Neural cell (in vitro differentiated cells): ENCODE results near the gene CBFA2T2. TPM values are rescaled to one million over a fixed set of nuclear protein-coding genes. Genes with fewer than 3 reads are reported as not detected.

Experiments used
- H2AFZ ChIP-seq: fragments of 200-600, 300-800 bp; sonication (generic), shearing (Covaris generic); 2 replicates; pipeline ENCODE4 v1.6.0; 2014; ENCODE audit warnings: low read depth, mild to moderate bottlenecking, antibody characterized with exemption, low read length, moderate library complexity
- H3F3A ChIP-seq: fragments of 200-600 bp; shearing (Covaris generic); 2 replicates; pipeline ENCODE4 v1.6.1; 2016; ENCODE audit warnings: mild to moderate bottlenecking, moderate library complexity, mixed read lengths, antibody characterized with exemption, low read length; ENCODE audit not compliant: insufficient read depth, poor library complexity, severe bottlenecking
- H3K27ac ChIP-seq: fragments of 200-600, 300-800 bp; sonication (generic), shearing (Covaris generic); 2 replicates; pipeline ENCODE4 v1.5.1; 2014; ENCODE audit warnings: mild to moderate bottlenecking, low read length, moderate library complexity
- H3K27me3 ChIP-seq: fragments of 300-800, 200-600 bp; sonication (generic), shearing (Covaris generic); 2 replicates; pipeline ENCODE4 v1.6.0; 2014; ENCODE audit warnings: mild to moderate bottlenecking, low read depth, low read length, moderate library complexity; ENCODE audit not compliant: insufficient read depth
- H3K36me3 ChIP-seq: fragments of 300-800, 200-600 bp; sonication (generic), shearing (Covaris generic); 2 replicates; pipeline ENCODE4 v1.5.1; 2014; ENCODE audit warnings: mild to moderate bottlenecking, antibody characterized with exemption, low read length, moderate library complexity; ENCODE audit not compliant: insufficient read depth
- H3K4me2 ChIP-seq: fragments of 300-800, 200-600 bp; sonication (generic), shearing (Covaris generic); 2 replicates; pipeline ENCODE4 v1.6.0; 2014; ENCODE audit warnings: mild to moderate bottlenecking, low read length
- H3K4me3 ChIP-seq: fragments of 300-800, 200-600 bp; sonication (generic), shearing (Covaris generic); 2 replicates; pipeline ENCODE4 v1.5.1; 2014; ENCODE audit warnings: mild to moderate bottlenecking, low read length, moderate library complexity
- H3K79me2 ChIP-seq: fragments of 200-600 bp; shearing (Covaris generic); replicated peaks from 2 replicates; pipeline ENCODE4 v1.6.0; 2014; ENCODE audit warnings: mild to moderate bottlenecking, low read length, moderate library complexity; ENCODE audit not compliant: insufficient read depth
- H3K9ac ChIP-seq: fragments of 300-800, 200-600 bp; sonication (generic), shearing (Covaris generic); 2 replicates; pipeline ENCODE4 v1.6.1; 2016; ENCODE audit warnings: mild to moderate bottlenecking, low read length, mixed read lengths
- H3K9me2 ChIP-seq: fragments of 200-600 bp; shearing (Covaris generic); 2 replicates; pipeline ENCODE4 v1.6.1; 2016; ENCODE audit warnings: mild to moderate bottlenecking, low read length, mixed read lengths; ENCODE audit not compliant: insufficient read depth
- H3K9me3 ChIP-seq: fragments of 200-600, 300-800 bp; sonication (generic), shearing (Covaris generic); 2 replicates; pipeline ENCODE4 v1.6.1; 2016; ENCODE audit warnings: mild to moderate bottlenecking, mixed run types, low read length, moderate library complexity, mixed read lengths
- H4K20me1 ChIP-seq: fragments of 200-600 bp; shearing (Covaris generic); 2 replicates; pipeline ENCODE4 v1.6.1; 2016; ENCODE audit warnings: mild to moderate bottlenecking, mixed run types; ENCODE audit not compliant: insufficient read depth
- EP300 ChIP-seq: fragments of 450-650 bp; conservative IDR thresholded peaks from 2 replicates; pipeline ENCODE4 v1.6.1; 2014; ENCODE audit warnings: antibody characterized with exemption, mild to moderate bottlenecking, moderate library complexity; ENCODE audit not compliant: poor library complexity, severe bottlenecking
- EZH2 ChIP-seq: fragments of 200-600, 300-800 bp; shearing (Covaris generic), sonication (generic); IDR thresholded peaks from 2 replicates; pipeline ENCODE4 v1.6.1; 2014; ENCODE audit warnings: antibody characterized with exemption, low read length, borderline replicate concordance, mild to moderate bottlenecking; ENCODE audit not compliant: insufficient read depth, poor library complexity, severe bottlenecking
- POLR2AphosphoS5 ChIP-seq: IDR thresholded peaks from 2 replicates; pipeline ENCODE4 v1.6.1; 2012
- RAD21 ChIP-seq: fragments of 450-650 bp; conservative IDR thresholded peaks from 2 replicates; pipeline ENCODE4 v1.6.1; 2014; ENCODE audit warnings: antibody characterized with exemption, mild to moderate bottlenecking, moderate library complexity
- SMC3 ChIP-seq: fragments of 450-650 bp; conservative IDR thresholded peaks from 2 replicates; pipeline ENCODE4 v1.6.1; 2014; ENCODE audit warnings: antibody characterized with exemption, mild to moderate bottlenecking, moderate library complexity; ENCODE audit not compliant: poor library complexity
- TAF1 ChIP-seq: IDR thresholded peaks from 2 replicates; pipeline ENCODE4 v1.6.1; 2012; ENCODE audit warnings: low read depth
- polyA plus RNA-seq: library from polyadenylated mRNA; depleted of rRNA; stranded (reverse); fragments of >200 nt; gene quantifications from 2 replicates; pipeline ENCODE4 v1.2.3, GENCODE V29; 2014
- TF ChIP-seq, protein P1 (sequence below): fragments of 450-650 bp; IDR thresholded peaks from 2 replicates; pipeline ENCODE4 v1.5.1; 2014; ENCODE audit warnings: antibody characterized with exemption, mild to moderate bottlenecking, moderate library complexity; ENCODE audit not compliant: poor library complexity, severe bottlenecking
- TF ChIP-seq, protein P2 (sequence below): IDR thresholded peaks from 2 replicates; pipeline ENCODE4 v1.6.1; 2012; ENCODE audit warnings: borderline replicate concordance

CBFA2T2 gene
- polyA plus RNA-seq, 1 donor from 2014 or later, result 15.9 TPM

DNA sequence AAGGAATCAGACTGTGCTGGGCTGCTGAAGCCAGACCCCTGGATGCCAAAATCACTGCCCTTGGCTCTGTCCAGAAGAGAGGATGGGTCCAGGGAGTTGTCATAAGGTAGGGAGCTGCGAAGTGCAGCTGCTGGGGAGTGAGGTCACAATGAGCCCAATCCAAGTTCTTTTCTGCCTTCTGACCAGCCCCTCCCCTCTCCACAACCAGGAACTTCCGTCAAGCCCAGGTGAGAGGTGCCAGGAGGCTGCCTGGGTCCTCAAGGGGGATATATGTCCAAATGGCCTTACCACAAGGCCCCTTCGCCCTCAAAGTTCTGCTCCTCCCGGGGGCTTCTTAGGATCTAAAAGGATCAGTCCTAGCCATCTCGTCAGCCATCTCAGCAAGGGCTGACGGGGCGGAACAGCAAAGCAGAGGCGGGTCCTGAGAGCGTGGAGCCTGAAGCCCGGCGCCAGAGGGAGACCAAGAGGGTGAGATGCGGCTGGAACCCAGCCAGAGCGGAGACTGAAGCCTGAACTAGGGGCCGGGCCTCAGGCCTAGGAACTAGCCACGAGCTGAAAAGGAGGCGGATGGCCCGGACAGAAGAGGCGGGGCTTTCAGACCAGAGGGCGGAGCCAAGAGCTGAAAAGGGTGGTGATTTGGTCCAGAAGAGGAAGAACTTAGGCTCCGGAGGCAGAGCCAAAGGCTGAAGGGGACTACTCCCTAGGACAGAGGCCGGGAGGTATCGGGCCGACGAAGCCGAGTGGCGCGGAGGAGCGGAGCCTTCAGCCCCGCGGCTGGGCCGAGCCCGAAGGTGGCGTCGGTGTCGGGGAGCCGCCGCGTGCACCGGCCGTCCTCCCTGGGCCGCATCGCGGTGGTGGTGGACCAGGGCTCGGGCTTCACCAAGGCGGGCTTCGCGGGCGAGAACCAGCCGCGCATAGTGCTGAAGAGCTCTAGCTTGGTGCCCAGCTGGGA lies 176.7 kb downstream of the CBFA2T2 start, which contains the start of gene ACTL10:
TSS of gene ACTL10 (plus strand) at position 651 of the 952 bp plus-strand sequence. CDS start 555 bp downstream, outside the sequence.
- TF ChIP-seq TAF1, result no peak
- TF ChIP-seq SMC3, result no peak
- no peak for TF ChIP-seq EZH2
- TF ChIP-seq, protein P1, sequence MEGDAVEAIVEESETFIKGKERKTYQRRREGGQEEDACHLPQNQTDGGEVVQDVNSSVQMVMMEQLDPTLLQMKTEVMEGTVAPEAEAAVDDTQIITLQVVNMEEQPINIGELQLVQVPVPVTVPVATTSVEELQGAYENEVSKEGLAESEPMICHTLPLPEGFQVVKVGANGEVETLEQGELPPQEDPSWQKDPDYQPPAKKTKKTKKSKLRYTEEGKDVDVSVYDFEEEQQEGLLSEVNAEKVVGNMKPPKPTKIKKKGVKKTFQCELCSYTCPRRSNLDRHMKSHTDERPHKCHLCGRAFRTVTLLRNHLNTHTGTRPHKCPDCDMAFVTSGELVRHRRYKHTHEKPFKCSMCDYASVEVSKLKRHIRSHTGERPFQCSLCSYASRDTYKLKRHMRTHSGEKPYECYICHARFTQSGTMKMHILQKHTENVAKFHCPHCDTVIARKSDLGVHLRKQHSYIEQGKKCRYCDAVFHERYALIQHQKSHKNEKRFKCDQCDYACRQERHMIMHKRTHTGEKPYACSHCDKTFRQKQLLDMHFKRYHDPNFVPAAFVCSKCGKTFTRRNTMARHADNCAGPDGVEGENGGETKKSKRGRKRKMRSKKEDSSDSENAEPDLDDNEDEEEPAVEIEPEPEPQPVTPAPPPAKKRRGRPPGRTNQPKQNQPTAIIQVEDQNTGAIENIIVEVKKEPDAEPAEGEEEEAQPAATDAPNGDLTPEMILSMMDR, result no peak
- TF ChIP-seq, protein P2, sequence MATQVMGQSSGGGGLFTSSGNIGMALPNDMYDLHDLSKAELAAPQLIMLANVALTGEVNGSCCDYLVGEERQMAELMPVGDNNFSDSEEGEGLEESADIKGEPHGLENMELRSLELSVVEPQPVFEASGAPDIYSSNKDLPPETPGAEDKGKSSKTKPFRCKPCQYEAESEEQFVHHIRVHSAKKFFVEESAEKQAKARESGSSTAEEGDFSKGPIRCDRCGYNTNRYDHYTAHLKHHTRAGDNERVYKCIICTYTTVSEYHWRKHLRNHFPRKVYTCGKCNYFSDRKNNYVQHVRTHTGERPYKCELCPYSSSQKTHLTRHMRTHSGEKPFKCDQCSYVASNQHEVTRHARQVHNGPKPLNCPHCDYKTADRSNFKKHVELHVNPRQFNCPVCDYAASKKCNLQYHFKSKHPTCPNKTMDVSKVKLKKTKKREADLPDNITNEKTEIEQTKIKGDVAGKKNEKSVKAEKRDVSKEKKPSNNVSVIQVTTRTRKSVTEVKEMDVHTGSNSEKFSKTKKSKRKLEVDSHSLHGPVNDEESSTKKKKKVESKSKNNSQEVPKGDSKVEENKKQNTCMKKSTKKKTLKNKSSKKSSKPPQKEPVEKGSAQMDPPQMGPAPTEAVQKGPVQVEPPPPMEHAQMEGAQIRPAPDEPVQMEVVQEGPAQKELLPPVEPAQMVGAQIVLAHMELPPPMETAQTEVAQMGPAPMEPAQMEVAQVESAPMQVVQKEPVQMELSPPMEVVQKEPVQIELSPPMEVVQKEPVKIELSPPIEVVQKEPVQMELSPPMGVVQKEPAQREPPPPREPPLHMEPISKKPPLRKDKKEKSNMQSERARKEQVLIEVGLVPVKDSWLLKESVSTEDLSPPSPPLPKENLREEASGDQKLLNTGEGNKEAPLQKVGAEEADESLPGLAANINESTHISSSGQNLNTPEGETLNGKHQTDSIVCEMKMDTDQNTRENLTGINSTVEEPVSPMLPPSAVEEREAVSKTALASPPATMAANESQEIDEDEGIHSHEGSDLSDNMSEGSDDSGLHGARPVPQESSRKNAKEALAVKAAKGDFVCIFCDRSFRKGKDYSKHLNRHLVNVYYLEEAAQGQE, result no peak
- no peak within 1 kb of the TSS for H3K4me2 ChIP-seq
- no peaks in the 10 kb centered on the region for H3K36me3 ChIP-seq
- H3K9me3 ChIP-seq, result no peaks in the 10 kb centered on the region
- H4K20me1 ChIP-seq, result no peaks in the 10 kb centered on the region
- H3F3A ChIP-seq, result no peaks in the 10 kb centered on the region
- H3K27ac ChIP-seq, result no peak within 1 kb of the TSS
- no peaks in the 10 kb centered on the region for H3K79me2 ChIP-seq
- H3K27me3 ChIP-seq, result no peaks in the 10 kb centered on the region
- no peak within 1 kb of the TSS for H3K4me3 ChIP-seq
- H2AFZ ChIP-seq, result no peak within 1 kb of the TSS
- H3K9me2 ChIP-seq, result no peaks in the 10 kb centered on the region
- no peak within 1 kb of the TSS for H3K9ac ChIP-seq

DNA sequence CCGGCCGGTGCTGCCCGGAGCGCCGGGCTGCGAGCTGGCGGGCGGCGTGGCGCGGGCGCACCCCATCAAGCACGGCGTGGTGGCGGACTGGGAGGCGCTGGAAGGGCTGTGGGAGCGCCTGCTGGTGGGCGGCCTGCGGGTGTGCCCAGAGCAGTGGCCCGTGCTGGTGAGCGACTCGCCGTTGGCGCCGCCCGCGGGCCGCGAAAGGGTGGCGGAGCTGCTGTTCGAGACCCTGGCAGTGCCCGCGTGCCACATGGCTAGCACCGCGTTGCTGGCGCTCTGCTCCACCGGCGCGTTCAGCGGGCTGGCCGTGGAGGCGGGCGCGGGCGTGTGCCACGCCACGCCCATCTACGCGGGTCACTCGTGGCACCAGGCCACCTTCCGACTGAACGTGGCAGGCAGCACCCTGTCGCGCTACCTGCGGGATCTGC lies 177.4 kb downstream of the CBFA2T2 start:
- Histone ChIP-seq H3K4me2 (no peak overlapping the region), H3K9ac (no peak overlapping the region), H3K36me3 (no peaks in the 10 kb centered on the region), H3K9me3 (no peaks in the 10 kb centered on the region), H3K79me2 (no peaks in the 10 kb centered on the region), H3K27ac (no peak overlapping the region), H3F3A (no peaks in the 10 kb centered on the region), H3K4me3 (no peak overlapping the region), H3K27me3 (no peaks in the 10 kb centered on the region), H3K9me2 (no peaks in the 10 kb centered on the region), H4K20me1 (no peaks in the 10 kb centered on the region), H2AFZ (no peak overlapping the region)
- no peak for TF ChIP-seq EP300
- TF ChIP-seq POLR2AphosphoS5, result no peak
- TF ChIP-seq, protein P1, result no peak
- TF ChIP-seq EZH2, result no peak
- no peak for TF ChIP-seq RAD21
- TF ChIP-seq SMC3, result no peak
- TF ChIP-seq, protein P2, result no peak
